ENCODE data around the gene TRMT112.

The TRMT112 gene

GRCh38 chr11:64286801-64287159, 30.6 kb downstream of the TRMT112 start:
- no peak for TF ChIP-seq CTCF (IDR thresholded peaks at IDR 0.05; ENCODE audit: low read depth, low read length, missing control alignments)
- no peak overlapping the region for H3K4me3 ChIP-seq (ENCODE audit: low read depth, low read length)
- in situ Hi-C loops (cut with HindIII; ENCODE audit: low sequenced_read_pairs): no loop called here
- DNase-seq (ENCODE audit: low read depth): no peak

- peak overlapping the region; percentile 74 for H3K4me3 ChIP-seq (ENCODE audit: low read depth, low read length)
- no peak for TF ChIP-seq CTCF (IDR thresholded peaks at IDR 0.05; ENCODE audit: low read depth, low read length, missing control alignments)
- in situ Hi-C loops (cut with HindIII; ENCODE audit: low sequenced_read_pairs): no loop called here
- no peak for DNase-seq (ENCODE audit: low read depth)
Measured at GRCh38 chr11:64285885-64286800, 31.2 kb downstream of the TRMT112 start.

- in situ Hi-C loops (cut with HindIII; ENCODE audit: low sequenced_read_pairs): no loop called here
- peak within 1 kb of the TSS; percentile 74 for H3K4me3 ChIP-seq (ENCODE audit: low read depth, low read length)
- DNase-seq (ENCODE audit: low read depth): no peak
- TF ChIP-seq CTCF (IDR thresholded peaks at IDR 0.05; ENCODE audit: low read depth, low read length, missing control alignments): no peak
Measured at GRCh38 chr11:64284962-64285884, 32.1 kb downstream of the TRMT112 start, which contains the start of gene GPR137. Gene GPR137 (plus strand): TSS chr11:64285848. CDS start chr11:64286525, 677 bp downstream.

GRCh38 chr11:64284048-64284961, 33.1 kb downstream of the TRMT112 start, which contains the start of gene BAD:
Gene BAD (minus strand): TSS chr11:64284665. CDS start chr11:64284368, 297 bp downstream.
- DNase-seq (ENCODE audit: low read depth): peak; percentile 70
- no peak for TF ChIP-seq CTCF (IDR thresholded peaks at IDR 0.05; ENCODE audit: low read depth, low read length, missing control alignments)

GRCh38 chr11:64283092-64283491, 34.3 kb downstream of the TRMT112 start:
- no peak for DNase-seq (ENCODE audit: low read depth)
- in situ Hi-C loops (cut with HindIII; ENCODE audit: low sequenced_read_pairs): no loop called here
- TF ChIP-seq CTCF (IDR thresholded peaks at IDR 0.05; ENCODE audit: low read depth, low read length, missing control alignments): no peak
- H3K4me3 ChIP-seq (ENCODE audit: low read depth, low read length): no peak overlapping the region

More at GRCh38 chr11:64284048-64284961, 33.1 kb downstream of the TRMT112 start, which contains the start of gene BAD:
- in situ Hi-C loops (cut with HindIII; ENCODE audit: low sequenced_read_pairs): no loop called here
- peak within 1 kb of the TSS; percentile 74 for H3K4me3 ChIP-seq (ENCODE audit: low read depth, low read length)
